GM18507 (cell line): ENCODE measurements around the gene ZSCAN25.
"Not testable (repeated sequence)": the region's sequence is repeated elsewhere in the genome, so short reads cannot be mapped to it uniquely, and the experiment has no call there.

Source experiments
- DNase-seq: peaks from one replicate; pipeline ENCODE4 v3.0.0; 2011; ENCODE audit warnings: low read depth; ENCODE audit not compliant: insufficient read length; ENCODE audit errors: extremely low spot score
- FAIRE-seq: peaks from 2 replicates; lab custom pipeline; 2011; peaks lifted over from hg19 to GRCh38; lab: Jason Lieb, UNC

ZSCAN25 gene

GRCh38 chr7:99616359-99617191, at the start of gene ZSCAN25:
TSS of gene ZSCAN25 (plus strand) at chr7:99616946. CDS start at chr7:99619607, 2,661 bp downstream.
- FAIRE-seq = peak; percentile 97
- DNase-seq = peak; percentile 93

GRCh38 chr7:99568770-99569169, 48.0 kb upstream of the ZSCAN25 start:
- FAIRE-seq = not testable (repeated sequence)

GRCh38 chr7:99571768-99572167, 45.0 kb upstream of the ZSCAN25 start:
- DNase-seq = no peak

More at GRCh38 chr7:99568770-99569169, 48.0 kb upstream of the ZSCAN25 start:
- not testable (repeated sequence) for DNase-seq

GRCh38 chr7:99573257-99573656, 43.5 kb upstream of the ZSCAN25 start:
- FAIRE-seq = no peak

More at GRCh38 chr7:99571768-99572167, 45.0 kb upstream of the ZSCAN25 start:
- FAIRE-seq = no peak

GRCh38 chr7:99576251-99576650, 40.5 kb upstream of the ZSCAN25 start:
- DNase-seq = no peak
- no peak for FAIRE-seq

More at GRCh38 chr7:99573257-99573656, 43.5 kb upstream of the ZSCAN25 start:
- no peak for DNase-seq

- no peak for FAIRE-seq
These were observed 37.3 kb upstream of the ZSCAN25 start for GRCh38 chr7:99579281-99579955.

GRCh38 chr7:99579956-99580777, 36.6 kb upstream of the ZSCAN25 start:
- FAIRE-seq = no peak
- no peak for DNase-seq

More at GRCh38 chr7:99579281-99579955, 37.3 kb upstream of the ZSCAN25 start:
- DNase-seq = no peak

GRCh38 chr7:99580778-99581332, 35.9 kb upstream of the ZSCAN25 start:
- not testable (repeated sequence) for FAIRE-seq, DNase-seq

- FAIRE-seq = no peak
- DNase-seq = no peak
These were observed 27.9 kb upstream of the ZSCAN25 start for GRCh38 chr7:99588868-99589267.

- FAIRE-seq (no peak), DNase-seq (no peak)
These were observed 21.6 kb upstream of the ZSCAN25 start for GRCh38 chr7:99594948-99595745.

- FAIRE-seq = no peak
- DNase-seq = no peak
These were observed 20.3 kb upstream of the ZSCAN25 start for GRCh38 chr7:99596408-99596955.

GRCh38 chr7:99597762-99598501, 18.8 kb upstream of the ZSCAN25 start, which contains the start of gene TMEM225B:
TSS of gene TMEM225B (plus strand) at chr7:99598267. CDS start at chr7:99604389, 6,122 bp downstream.
- FAIRE-seq (no peak), DNase-seq (no peak)

GRCh38 chr7:99599836-99600235, 16.9 kb upstream of the ZSCAN25 start:
- FAIRE-seq = no peak
- no peak for DNase-seq

- FAIRE-seq (no peak), DNase-seq (no peak)
These were observed 15.0 kb upstream of the ZSCAN25 start for GRCh38 chr7:99601656-99602310.

GRCh38 chr7:99605527-99605926, 11.2 kb upstream of the ZSCAN25 start:
- FAIRE-seq (no peak), DNase-seq (no peak)

GRCh38 chr7:99606531-99606930, 10.2 kb upstream of the ZSCAN25 start:
- DNase-seq = no peak
- FAIRE-seq = no peak

GRCh38 chr7:99607548-99607947, 9.2 kb upstream of the ZSCAN25 start:
- DNase-seq (no peak), FAIRE-seq (no peak)
